ENCODE measurements around the gene PDSS2.
"Not testable (repeated sequence)": the region's sequence is repeated elsewhere in the genome, so short reads cannot be mapped to it uniquely, and the experiment has no call there.

The PDSS2 gene

DNA sequence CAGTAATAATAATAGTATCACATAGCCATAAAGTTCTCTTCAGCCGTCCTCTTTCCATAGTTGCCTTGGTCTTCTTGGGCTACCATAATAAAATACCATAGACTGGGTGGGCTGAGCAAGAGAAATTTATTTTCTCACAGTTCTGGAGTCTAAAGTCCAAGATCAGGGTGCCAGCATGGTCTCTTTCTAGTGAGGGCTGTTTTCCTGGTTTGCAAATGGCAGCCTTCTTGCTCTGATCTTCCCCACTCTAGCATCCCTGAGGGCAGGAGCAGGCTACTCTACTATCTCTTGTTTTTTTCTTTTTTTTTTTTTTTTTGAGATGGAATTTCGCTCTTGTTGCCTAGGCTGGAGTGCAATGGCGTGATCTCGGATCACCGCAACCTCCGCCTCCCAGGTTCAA is 335.9 kb downstream of the PDSS2 start:
- H3K9me3 Mint-ChIP-seq, result no peaks in the 10 kb centered on the region
- no peak overlapping the region for H3K27ac Mint-ChIP-seq
- DNase-seq, result no peak
- no peaks in the 10 kb centered on the region for H3K27me3 Mint-ChIP-seq (ENCODE audit: low read depth, poor library complexity)
- no peak overlapping the region for H3K4me3 Mint-ChIP-seq
- H3K36me3 Mint-ChIP-seq (ENCODE audit: low read depth), result no peaks in the 10 kb centered on the region
- peaks cover 29% of the 10 kb centered on the region for H3K4me1 Mint-ChIP-seq
- TF ChIP-seq, protein P1, sequence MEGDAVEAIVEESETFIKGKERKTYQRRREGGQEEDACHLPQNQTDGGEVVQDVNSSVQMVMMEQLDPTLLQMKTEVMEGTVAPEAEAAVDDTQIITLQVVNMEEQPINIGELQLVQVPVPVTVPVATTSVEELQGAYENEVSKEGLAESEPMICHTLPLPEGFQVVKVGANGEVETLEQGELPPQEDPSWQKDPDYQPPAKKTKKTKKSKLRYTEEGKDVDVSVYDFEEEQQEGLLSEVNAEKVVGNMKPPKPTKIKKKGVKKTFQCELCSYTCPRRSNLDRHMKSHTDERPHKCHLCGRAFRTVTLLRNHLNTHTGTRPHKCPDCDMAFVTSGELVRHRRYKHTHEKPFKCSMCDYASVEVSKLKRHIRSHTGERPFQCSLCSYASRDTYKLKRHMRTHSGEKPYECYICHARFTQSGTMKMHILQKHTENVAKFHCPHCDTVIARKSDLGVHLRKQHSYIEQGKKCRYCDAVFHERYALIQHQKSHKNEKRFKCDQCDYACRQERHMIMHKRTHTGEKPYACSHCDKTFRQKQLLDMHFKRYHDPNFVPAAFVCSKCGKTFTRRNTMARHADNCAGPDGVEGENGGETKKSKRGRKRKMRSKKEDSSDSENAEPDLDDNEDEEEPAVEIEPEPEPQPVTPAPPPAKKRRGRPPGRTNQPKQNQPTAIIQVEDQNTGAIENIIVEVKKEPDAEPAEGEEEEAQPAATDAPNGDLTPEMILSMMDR (IDR thresholded peaks at IDR 0.05), result no peak

DNA sequence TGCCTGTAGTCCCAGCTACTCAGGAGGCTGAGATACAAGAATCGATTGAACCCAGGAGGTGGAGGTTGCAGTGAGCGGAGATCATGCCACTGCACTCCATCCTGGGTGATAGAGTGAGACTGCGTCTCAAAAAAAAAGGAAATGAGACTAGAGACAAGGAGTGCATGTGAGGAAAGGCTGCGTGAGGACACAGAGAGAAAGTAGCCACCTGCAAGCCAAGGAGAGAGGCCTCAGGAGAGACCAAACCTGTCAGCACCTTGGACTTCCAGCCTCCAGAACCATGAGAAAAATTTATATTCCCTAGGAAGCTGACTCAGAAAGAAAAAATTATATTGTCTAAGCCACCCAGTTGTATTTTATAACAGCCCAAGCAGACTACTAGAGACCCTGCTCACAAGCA is 336.6 kb downstream of the PDSS2 start:
- no peak for DNase-seq
- H3K9me3 Mint-ChIP-seq, result no peaks in the 10 kb centered on the region
- no peaks in the 10 kb centered on the region for H3K36me3 Mint-ChIP-seq (ENCODE audit: low read depth)
- no peak overlapping the region for H3K4me3 Mint-ChIP-seq
- TF ChIP-seq, protein P1 (IDR thresholded peaks at IDR 0.05), result no peak
- H3K27me3 Mint-ChIP-seq (ENCODE audit: low read depth, poor library complexity), result no peaks in the 10 kb centered on the region
- peak overlapping the region; percentile 39 for H3K27ac Mint-ChIP-seq
- peaks cover 31% of the 10 kb centered on the region for H3K4me1 Mint-ChIP-seq

DNA sequence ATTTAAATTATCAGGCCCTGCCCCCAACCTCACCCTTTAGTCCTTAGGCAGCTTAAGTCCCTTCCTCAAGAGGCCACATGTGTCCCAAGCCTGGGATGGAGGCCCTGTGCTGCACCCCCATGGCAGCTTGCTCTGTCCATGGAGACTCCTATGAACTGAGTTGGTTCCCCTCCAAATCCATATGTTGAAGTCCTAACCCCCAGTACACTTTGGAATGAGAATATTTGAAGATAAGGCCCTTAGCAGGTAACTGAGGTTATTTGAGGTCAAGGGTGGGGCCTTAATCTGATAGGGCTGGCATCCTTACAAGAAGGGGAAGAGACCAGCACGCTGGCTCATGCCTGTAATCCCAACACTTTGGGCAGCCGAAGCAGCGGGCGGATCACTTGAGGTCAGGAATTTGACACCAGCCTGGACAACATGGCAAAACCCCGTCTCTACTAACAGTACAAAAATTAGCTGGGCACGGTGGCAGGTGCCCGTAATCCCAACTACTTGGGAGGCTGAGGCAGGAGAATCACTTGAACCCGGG is 337.3 kb downstream of the PDSS2 start:
- Mint-ChIP-seq H3K36me3 (ENCODE audit: low read depth) (no peaks in the 10 kb centered on the region), H3K9me3 (no peaks in the 10 kb centered on the region), H3K27ac (no peak overlapping the region), H3K27me3 (ENCODE audit: low read depth, poor library complexity) (no peaks in the 10 kb centered on the region), H3K4me3 (no peak overlapping the region), H3K4me1 (peaks cover 36% of the 10 kb centered on the region)
- TF ChIP-seq, protein P1 (IDR thresholded peaks at IDR 0.05), result no peak
- no peak for DNase-seq

DNA sequence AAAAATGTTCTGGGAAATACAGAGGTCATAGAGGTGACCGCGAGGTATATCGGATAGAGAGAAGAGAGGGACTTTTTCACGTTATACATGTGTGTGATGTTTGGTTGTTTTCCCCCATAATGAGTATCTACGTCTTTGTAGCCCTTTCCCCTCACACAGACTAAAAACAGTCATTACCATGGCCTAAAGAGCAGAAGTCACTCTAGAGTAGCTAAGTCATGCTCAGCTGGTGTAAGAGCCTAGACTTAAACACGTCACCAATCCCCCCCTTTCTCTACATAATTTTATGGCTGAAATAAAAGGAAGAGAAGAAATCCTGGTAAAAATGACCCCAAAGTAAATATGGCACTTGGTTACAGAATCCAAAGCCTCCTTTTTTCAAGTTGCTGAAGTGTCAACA is 338.1 kb downstream of the PDSS2 start:
- Mint-ChIP-seq H3K36me3 (ENCODE audit: low read depth) (no peaks in the 10 kb centered on the region), H3K27ac (peak overlapping the region; percentile 33)
- no peak for DNase-seq

DNA sequence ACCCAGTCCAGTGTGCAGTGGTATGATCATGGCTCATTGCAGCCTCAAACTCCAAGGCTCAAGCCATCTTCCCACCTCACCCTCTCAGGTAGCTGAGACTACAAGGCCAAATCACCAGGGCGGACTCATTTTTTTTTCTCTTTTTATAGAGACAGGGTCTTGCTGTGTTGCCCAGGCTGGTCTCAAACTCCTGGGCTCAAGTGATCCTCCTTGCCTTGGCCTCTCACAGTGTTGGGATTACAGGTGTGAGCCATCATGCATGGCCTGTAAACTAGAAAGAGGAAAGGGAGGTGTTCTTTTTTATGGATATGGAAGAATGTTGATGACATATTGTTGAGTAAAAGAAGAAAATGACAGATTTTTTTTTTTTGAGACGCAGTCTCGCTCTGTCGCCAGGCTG is 339.0 kb downstream of the PDSS2 start:
- H3K4me3 Mint-ChIP-seq, result no peak overlapping the region
- peaks cover 46% of the 10 kb centered on the region for H3K4me1 Mint-ChIP-seq
- DNase-seq, result no peak
- no peak overlapping the region for H3K27ac Mint-ChIP-seq
- TF ChIP-seq, protein P1 (IDR thresholded peaks at IDR 0.05), result no peak
- no peaks in the 10 kb centered on the region for H3K9me3 Mint-ChIP-seq
- no peaks in the 10 kb centered on the region for H3K27me3 Mint-ChIP-seq (ENCODE audit: low read depth, poor library complexity)
- H3K36me3 Mint-ChIP-seq (ENCODE audit: low read depth), result no peaks in the 10 kb centered on the region

More for the DNA sequence above, 338.1 kb downstream of the PDSS2 start:
- Mint-ChIP-seq H3K9me3 (no peaks in the 10 kb centered on the region), H3K4me3 (no peak overlapping the region), H3K4me1 (peaks cover 44% of the 10 kb centered on the region), H3K27me3 (ENCODE audit: low read depth, poor library complexity) (no peaks in the 10 kb centered on the region)
- TF ChIP-seq, protein P1 (IDR thresholded peaks at IDR 0.05), result no peak

DNA sequence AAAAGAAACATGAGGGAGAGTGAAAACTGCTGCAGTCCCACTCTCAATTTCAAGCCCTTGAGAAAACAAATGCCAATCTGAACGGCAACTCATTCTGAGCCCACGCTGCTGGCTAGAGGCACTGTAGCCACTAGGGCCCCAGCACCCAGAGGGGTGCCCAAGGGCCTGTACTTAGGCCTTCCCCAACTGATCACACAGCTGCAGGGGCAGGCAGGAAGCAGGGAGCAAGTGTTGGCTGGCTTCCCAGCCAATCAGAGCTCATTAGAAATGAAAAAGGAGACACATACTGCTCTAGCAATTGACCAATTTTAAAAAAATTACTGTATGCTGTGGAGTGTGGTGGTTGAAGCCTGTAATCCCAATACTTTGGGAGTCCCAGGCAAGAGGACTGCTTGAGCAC is 340.4 kb downstream of the PDSS2 start:
- Mint-ChIP-seq H3K4me1 (peaks cover 37% of the 10 kb centered on the region), H3K27me3 (ENCODE audit: low read depth, poor library complexity) (no peaks in the 10 kb centered on the region), H3K9me3 (no peaks in the 10 kb centered on the region), H3K36me3 (ENCODE audit: low read depth) (no peaks in the 10 kb centered on the region), H3K4me3 (no peak overlapping the region), H3K27ac (no peak overlapping the region)
- TF ChIP-seq, protein P1 (IDR thresholded peaks at IDR 0.05), result no peak
- DNase-seq, result no peak

DNA sequence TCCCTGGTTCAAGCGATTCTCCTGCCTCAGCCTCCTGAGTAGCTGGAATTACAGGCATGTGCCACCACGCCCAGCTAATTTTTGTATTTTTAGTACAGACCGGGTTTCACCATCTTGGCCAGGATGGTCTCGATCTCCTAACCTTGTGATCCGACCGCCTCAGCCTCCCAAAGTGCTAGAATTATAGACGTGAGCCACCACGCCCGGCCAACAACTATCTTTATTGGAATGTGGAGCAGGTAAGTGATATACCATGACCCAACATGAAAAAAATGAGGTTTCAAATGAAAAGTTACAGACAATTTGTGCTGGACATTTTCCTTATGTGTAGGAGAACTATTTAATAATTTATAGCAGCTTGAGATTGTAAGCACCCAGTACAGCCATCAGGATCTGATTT is 340.8 kb downstream of the PDSS2 start:
- H3K9me3 Mint-ChIP-seq; H3K36me3 Mint-ChIP-seq (ENCODE audit: low read depth); H3K27me3 Mint-ChIP-seq (ENCODE audit: low read depth, poor library complexity); H3K27ac Mint-ChIP-seq; H3K4me3 Mint-ChIP-seq; DNase-seq: not testable (repeated sequence)
- peaks cover 41% of the 10 kb centered on the region for H3K4me1 Mint-ChIP-seq
